ENCODE measurements around the gene KIAA1217.

KIAA1217 gene

GRCh38 chr10:24569330-24569796 is 360.4 kb downstream of the KIAA1217 start:
- no peak for DNase-seq

DNA sequence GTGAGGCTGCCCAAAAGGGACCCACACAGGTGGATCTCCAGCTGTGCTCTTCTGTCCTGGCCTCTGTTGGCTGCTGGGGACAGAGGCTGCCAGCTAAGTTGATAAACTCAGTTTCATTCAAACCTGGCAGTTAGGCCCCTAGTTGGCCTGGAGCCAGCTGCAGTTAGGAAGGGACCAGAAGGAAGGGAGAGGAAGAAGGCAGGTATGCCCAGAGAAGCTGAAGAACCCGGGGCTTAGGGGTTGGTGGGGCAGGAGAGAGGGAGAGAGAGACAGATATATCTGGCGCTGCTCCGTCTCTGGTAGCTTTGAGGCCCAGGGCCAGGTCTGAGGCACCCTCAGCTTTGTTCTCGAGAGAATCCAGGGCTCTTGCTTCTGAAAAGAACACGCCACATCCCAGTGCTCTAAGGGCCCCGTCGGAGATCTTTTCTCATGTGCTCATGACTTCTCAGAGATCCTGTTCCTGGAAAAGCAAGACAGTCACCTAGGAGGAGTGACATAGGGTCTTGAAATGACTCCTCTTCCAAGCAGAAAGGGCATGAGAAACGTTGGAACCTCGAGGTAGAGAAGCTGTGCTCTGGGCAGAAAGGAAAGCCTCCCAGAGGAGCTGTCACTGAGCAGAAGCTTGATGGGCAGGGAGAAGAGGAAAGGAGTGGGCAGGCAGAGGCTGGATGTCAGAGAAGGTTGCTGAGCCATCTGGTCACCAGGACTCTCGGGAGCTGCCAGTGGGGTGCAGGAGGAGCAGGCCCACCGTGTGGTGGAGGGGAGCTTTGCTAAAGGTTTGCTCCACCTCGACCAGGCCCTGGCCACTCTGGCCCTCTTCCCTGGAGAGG is 361.1 kb downstream of the KIAA1217 start:
- DNase-seq, result no peak

DNA sequence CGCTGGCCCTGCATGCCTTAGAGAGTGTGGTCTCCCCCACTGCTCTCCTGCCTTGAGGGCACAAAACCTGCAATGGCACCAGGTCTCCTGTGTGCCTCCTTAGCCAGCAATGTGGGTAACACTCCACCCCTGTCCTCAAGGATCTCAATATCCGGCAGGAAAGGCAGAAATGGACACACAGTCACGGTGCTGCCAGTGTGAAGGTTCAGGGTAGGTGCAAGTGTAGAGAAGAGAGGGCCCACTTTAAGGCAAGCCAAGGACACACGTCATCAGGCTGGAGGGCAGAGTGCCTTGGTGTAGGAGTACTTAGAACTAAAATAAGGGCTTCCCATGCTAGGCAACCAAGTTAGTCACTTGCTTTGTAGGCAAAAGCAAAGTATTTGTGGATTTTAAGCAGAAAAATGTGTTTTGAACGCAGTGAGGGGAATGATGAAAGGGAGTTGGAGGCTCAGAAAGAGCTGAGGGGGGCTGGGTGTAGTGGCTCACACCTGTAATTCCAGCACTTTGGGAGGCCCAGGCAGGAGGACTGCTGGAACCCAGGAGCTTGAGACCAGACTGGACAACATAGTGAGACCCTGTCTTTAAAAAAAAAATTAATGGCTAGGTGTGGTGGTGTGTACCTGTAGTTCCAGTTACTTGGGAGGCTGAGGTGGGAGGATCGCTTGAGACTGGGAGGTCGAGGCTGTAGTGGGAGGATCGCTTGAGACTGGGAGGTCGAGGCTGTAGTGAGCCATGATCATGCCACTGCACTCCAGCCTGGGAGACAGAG is 361.9 kb downstream of the KIAA1217 start:
- no peak for DNase-seq

DNA sequence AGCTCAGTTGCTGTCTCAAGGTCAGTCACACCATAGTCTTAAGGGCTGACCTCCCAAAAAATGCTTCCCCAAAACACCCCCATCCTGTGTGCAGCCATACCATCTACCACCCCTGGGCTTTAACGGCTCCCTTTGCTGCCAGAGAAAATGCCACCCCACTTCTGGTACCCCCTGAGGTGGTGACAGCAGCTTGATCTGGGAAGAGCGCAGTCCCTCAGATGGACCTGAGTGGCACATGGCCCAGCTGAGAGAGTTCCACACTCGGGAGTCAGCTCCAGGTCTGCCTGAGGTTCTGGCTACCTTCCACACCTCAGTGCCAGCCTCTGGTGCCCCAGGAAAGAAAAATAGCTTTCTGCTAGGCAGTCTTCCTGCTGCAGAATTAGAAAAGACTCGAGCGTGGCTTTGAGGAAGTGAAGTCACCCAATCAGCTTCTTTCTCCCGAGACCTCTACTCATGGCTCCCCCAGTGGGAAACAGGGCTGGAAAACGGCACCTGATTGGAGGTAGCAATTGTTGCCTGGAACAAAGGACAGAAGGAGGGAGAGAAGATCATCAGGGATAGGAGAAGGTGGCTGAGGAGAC is 363.0 kb downstream of the KIAA1217 start:
- DNase-seq, result no peak

GRCh38 chr10:24574161-24574560 is 365.2 kb downstream of the KIAA1217 start:
- DNase-seq, result no peak

- no peak for DNase-seq
Measured at GRCh38 chr10:24574578-24575155, 365.7 kb downstream of the KIAA1217 start.

- DNase-seq, result no peak
Measured at GRCh38 chr10:24575481-24576002, 366.6 kb downstream of the KIAA1217 start.

GRCh38 chr10:24579448-24579847 is 370.5 kb downstream of the KIAA1217 start:
- DNase-seq, result no peak

DNA sequence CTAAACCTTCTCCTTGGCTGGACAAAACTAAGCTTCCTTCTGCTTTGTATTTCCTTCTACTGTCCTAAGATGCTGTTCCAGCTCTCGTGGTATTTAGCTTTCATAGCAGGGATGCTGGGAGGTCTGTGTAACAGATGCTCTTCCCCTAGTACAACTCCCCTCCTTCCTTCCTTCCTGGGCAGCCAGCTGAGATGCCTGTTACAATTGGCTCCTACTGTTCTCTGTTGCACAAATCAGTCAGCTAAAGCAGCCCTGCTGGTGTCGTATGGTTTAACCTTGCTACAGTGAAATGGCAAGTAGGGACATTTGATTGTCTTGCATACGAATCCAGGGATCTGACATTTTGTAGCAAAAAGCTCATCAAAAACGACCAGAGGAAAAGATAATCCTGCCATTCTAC is 371.0 kb downstream of the KIAA1217 start:
- DNase-seq, result no peak

DNA sequence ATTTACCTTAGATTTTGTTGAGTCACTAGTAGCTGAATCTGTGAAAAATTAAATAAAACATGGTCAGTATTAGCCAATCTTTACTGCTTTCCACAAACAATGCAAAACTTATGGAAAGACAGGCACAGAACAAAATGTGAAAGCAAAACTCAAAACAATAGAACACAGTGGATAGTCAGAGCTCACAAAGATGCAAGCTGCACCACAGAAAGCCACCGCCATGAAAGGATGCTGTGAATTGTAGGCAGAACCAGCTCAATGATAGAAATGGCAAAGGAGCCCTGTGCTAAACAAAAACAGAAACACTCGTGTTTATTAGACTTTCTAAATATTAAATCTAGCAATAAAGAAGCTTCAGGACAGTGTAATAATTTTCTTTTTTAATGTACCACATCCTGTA is 380.3 kb downstream of the KIAA1217 start:
- DNase-seq, result no peak

DNA sequence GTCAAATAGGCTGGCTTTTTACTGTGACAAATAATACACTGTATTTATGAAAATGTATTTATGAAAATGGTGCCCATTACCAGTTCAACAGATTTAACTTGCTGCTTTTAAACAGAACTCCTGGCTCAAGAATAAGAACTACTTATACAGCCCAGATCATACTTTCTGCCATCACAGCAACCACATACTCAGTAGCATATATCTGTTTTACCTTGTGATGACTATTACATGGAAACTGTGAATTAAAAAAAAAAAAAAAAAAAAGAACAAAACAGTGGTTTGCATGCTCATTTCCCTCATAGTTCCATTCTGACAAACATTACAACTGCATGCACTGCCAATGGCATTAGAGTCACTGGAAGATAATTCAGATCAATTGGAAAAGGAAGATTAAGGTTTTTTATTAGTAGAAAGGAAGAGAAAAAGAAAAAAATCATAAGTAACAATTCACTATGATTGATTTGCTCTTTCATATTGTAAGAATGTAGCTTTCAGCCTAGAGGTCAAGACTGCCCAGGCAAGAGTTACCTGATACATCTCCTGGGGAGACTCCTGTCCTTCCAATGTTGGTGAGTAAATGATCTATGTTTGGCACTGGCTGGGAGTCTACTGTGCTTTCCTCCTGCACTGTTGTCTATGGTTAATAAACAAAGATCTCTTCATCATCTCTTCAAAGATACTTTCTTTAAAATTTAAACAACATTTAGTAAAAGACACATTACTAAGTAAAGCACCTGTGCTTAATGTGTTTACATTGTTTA is 381.9 kb downstream of the KIAA1217 start:
- no peak for DNase-seq

DNA sequence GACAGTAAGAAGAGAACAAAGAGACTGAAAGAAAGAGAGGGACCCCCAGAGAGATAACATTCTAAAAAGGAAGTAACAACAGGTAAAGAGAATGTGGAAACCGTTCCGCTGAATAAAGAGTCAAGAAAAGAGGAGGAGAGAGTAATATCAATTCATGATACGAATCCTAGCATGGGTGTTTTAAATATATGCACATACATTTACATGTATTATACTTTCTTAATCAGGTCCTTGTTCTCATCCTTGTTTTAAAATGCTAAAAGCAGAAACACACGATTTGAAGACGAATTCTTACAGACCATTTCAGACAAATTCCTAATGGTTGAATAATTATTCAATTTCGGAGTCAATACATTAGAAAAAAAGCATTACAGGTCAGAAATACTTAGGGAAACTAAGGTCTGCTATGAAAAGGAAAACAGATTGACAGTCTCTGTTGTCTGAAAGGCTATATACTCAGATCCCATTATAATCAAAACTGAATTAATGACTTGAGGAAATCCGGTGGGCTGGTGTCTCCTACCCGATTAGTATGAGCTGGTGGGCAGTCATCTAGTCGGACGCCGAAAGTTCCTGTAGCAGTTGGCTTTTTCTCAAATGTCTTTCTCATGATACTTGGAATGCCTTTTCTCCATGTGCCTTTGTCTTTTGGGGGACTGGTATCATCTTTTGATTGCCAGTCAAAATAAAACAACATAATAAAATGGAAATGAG is 387.4 kb downstream of the KIAA1217 start:
- no peak for DNase-seq

DNA sequence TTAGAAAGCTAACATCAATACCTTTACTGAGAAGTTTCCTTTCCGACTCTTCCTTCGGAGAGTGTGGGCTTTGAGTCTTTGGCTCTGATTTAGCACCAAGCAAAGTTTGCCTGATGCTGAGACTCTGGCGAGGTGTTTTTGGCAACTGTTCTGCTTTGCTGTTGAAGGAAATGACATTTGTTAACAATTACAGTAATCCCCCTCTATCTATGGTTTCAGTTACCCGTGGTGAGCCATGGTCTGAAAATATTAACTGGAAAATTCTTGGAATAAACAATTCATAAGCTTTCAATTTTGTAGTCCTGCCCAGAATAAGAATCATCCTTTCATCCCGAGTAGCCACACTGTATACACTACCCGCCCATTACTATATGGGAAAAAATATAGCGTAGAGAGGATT is 388.5 kb downstream of the KIAA1217 start:
- DNase-seq, result no peak
